Keratinocyte (primary cell): ENCODE results near the gene ANAPC10. TPM values are rescaled to one million over a fixed set of nuclear protein-coding genes. Genes with fewer than 3 reads are reported as not detected.

Experiments used
- DNase-seq: peaks from one replicate; pipeline ENCODE4 v3.0.0-alpha.2; 2011; ENCODE audit warnings: low read depth, missing footprints, low spot score
- FAIRE-seq: peaks from 2 replicates; lab custom pipeline; 2011; peaks lifted over from hg19 to GRCh38; lab: Jason Lieb, UNC
- H2AFZ ChIP-seq: 2 replicates; pipeline ENCODE4 v1.6.0; 2012; ENCODE audit warnings: low read length, control low read depth, inconsistent platforms; ENCODE audit not compliant: control insufficient read depth
- H3K27ac ChIP-seq: 2 replicates; pipeline ENCODE4 v1.5.1; 2011; ENCODE audit warnings: low read length; ENCODE audit not compliant: control insufficient read depth, insufficient read depth
- H3K27me3 ChIP-seq: 3 replicates; pipeline ENCODE4 v1.6.0; 2011; ENCODE audit warnings: low read length; ENCODE audit not compliant: control insufficient read depth, insufficient read depth; ENCODE audit errors: extremely low read depth
- H3K36me3 ChIP-seq, 2 experiments: 2 replicates in 1 of 2; 3 replicates in 1 of 2; pipeline ENCODE4 v1.5.1; 2011; ENCODE audit warnings: low read length in 2 of 2, mild to moderate bottlenecking in 1 of 2; ENCODE audit not compliant: control insufficient read depth in 2 of 2, insufficient read depth in 2 of 2; ENCODE audit errors: extremely low read depth in 1 of 2
- H3K4me1 ChIP-seq: 3 replicates; pipeline ENCODE4 v1.5.1; 2011; ENCODE audit warnings: low read length; ENCODE audit not compliant: control insufficient read depth, insufficient read depth; ENCODE audit errors: extremely low read depth
- H3K4me2 ChIP-seq: 3 replicates; pipeline ENCODE4 v1.6.0; 2011; ENCODE audit warnings: low read depth, low read length; ENCODE audit not compliant: control insufficient read depth, insufficient read depth; ENCODE audit errors: extremely low read depth
- H3K4me3 ChIP-seq, 3 experiments: fragments of 200-600 bp in 1 of 3; sonication (generic) in 1 of 3; 2 replicates in 2 of 3; 3 replicates in 1 of 3; pipeline ENCODE4 v1.5.1; 2011 to 2016; ENCODE audit warnings: low read length in 3 of 3, mild to moderate bottlenecking in 3 of 3, control low read depth in 2 of 3, inconsistent platforms in 1 of 3, low read depth in 1 of 3, mixed read lengths in 1 of 3, mixed run types in 1 of 3, moderate library complexity in 1 of 3; ENCODE audit not compliant: control insufficient read depth in 2 of 3, insufficient read depth in 2 of 3; ENCODE audit errors: extremely low read depth in 1 of 3
- H3K79me2 ChIP-seq: 2 replicates; pipeline ENCODE4 v1.6.0; 2012; ENCODE audit warnings: low read length; ENCODE audit not compliant: control insufficient read depth, insufficient read depth
- H3K9ac ChIP-seq: 3 replicates; pipeline ENCODE4 v1.6.0; 2011; ENCODE audit warnings: low read length; ENCODE audit not compliant: control insufficient read depth, insufficient read depth; ENCODE audit errors: extremely low read depth
- H3K9me1 ChIP-seq: 3 replicates; pipeline ENCODE4 v1.6.0; 2011; ENCODE audit warnings: low read length; ENCODE audit not compliant: control insufficient read depth, insufficient read depth; ENCODE audit errors: extremely low read depth
- H3K9me3 ChIP-seq: 2 replicates; pipeline ENCODE4 v1.5.1; 2012; ENCODE audit warnings: low read depth, low read length; ENCODE audit not compliant: control insufficient read depth
- H4K20me1 ChIP-seq: 3 replicates; pipeline ENCODE4 v1.6.0; 2011; ENCODE audit warnings: low read length; ENCODE audit not compliant: control insufficient read depth, insufficient read depth; ENCODE audit errors: extremely low read depth
- CTCF ChIP-seq, 3 experiments: IDR thresholded peaks in 1 of 3; conservative IDR thresholded peaks in 1 of 3; optimal IDR thresholded peaks in 1 of 3; 2 replicates in 2 of 3; 3 replicates in 1 of 3; pipeline versions ENCODE3 to v1.5.1; 2011; ENCODE audit warnings: low read length in 3 of 3, mild to moderate bottlenecking in 3 of 3, moderate library complexity in 2 of 3, control low read depth in 1 of 3, inconsistent platforms in 1 of 3; ENCODE audit not compliant: insufficient read depth in 2 of 3; ENCODE audit errors: extremely low read depth in 1 of 3
- EZH2 ChIP-seq: IDR thresholded peaks from one replicate; pipeline ENCODE4 v1.6.1; 2012; ENCODE audit warnings: inconsistent platforms, mild to moderate bottlenecking, low read length, moderate library complexity
- dilution Hi-C: fragments of 300-500 bp; cut with MboI; formaldehyde crosslinking; loops from one replicate; pipeline ENCODE4 v1.7.0; 2020; ENCODE audit warnings: low sequenced_read_pairs; ENCODE audit not compliant: extremely low pct_ligation_motif_present
- polyA plus RNA-seq, 5 experiments: library from polyadenylated mRNA; depleted of rRNA in 3 of 5; stranded (reverse) in 3 of 5; stranded (forward) in 1 of 5; unstranded in 1 of 5; fragments of >200 nt; gene quantifications; 1 replicate in 1 of 5; 2 replicates in 3 of 5; 3 replicates in 1 of 5; pipeline versions ENCODE4 v1.2.1 to v1.2.3, GENCODE V29; 2011 to 2012; ENCODE audit warnings: missing spikeins in 2 of 5, low read depth in 1 of 5, low replicate concordance in 1 of 5

ANAPC10 gene
- polyA plus RNA-seq, 1 donor (not counting 4 experiments of a cell fraction or from before 2014, with no cell fraction given): 34.3 TPM

GRCh38 chr4:145047151-145047550 lies 50.8 kb downstream of the ANAPC10 start:
- no peaks in the 10 kb centered on the region for H3K9me1 ChIP-seq
- no peak overlapping the region for H2AFZ ChIP-seq
- H3K79me2 ChIP-seq: peaks cover 4% of the 10 kb centered on the region
- H3K4me3 ChIP-seq: no peak overlapping the region
- no peaks in the 10 kb centered on the region for H3K4me1 ChIP-seq
- dilution Hi-C loops: no loop called here
- no peak for TF ChIP-seq EZH2
- no peak for TF ChIP-seq CTCF (optimal IDR thresholded peaks at IDR 0.05 in 1 of 3, IDR thresholded peaks at IDR 0.05 in 1 of 3, conservative IDR thresholded peaks at IDR 0.05 in 1 of 3; ENCODE audit: extremely low read depth in 1 of 3, insufficient read depth in 2 of 3, low read length in 3 of 3)
- FAIRE-seq (peak; percentile 17), DNase-seq (no peak)
- no peak overlapping the region for H3K9ac ChIP-seq
- H3K36me3 ChIP-seq: no peaks in the 10 kb centered on the region
- no peaks in the 10 kb centered on the region for H3K9me3 ChIP-seq
- no peak overlapping the region for H3K4me2 ChIP-seq
- H3K27me3 ChIP-seq: no peaks in the 10 kb centered on the region
- H4K20me1 ChIP-seq: no peaks in the 10 kb centered on the region
- no peak overlapping the region for H3K27ac ChIP-seq

DNA sequence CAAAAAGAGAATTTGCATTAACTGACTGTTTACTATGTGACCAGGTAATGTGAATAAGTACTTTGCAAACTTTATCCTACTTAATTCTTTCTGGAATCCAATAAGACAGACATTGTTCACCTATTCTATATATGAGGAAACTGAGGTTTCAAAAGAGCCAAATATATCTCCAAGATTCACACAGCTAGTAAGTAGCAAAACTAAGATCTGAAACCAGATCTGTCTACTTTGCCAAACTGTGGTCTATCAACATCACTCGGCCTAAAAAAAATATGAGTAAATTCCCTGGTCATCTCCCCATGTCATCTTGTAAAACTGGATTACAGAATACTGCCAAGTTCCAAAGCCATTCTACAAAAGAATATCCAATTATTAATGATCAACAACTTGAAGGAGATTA lies 52.8 kb downstream of the ANAPC10 start:
- no peak for TF ChIP-seq CTCF (optimal IDR thresholded peaks at IDR 0.05 in 1 of 3, IDR thresholded peaks at IDR 0.05 in 1 of 3, conservative IDR thresholded peaks at IDR 0.05 in 1 of 3; ENCODE audit: extremely low read depth in 1 of 3, insufficient read depth in 2 of 3, low read length in 3 of 3)
- TF ChIP-seq EZH2: no peak
- H3K9me1 ChIP-seq: no peaks in the 10 kb centered on the region
- H2AFZ ChIP-seq: no peak overlapping the region
- H3K4me1 ChIP-seq: no peaks in the 10 kb centered on the region
- H3K79me2 ChIP-seq: peaks cover 4% of the 10 kb centered on the region
- H3K4me2 ChIP-seq: no peak overlapping the region
- no peaks in the 10 kb centered on the region for H4K20me1 ChIP-seq
- no peaks in the 10 kb centered on the region for H3K36me3 ChIP-seq
- no peaks in the 10 kb centered on the region for H3K27me3 ChIP-seq
- FAIRE-seq (no peak), DNase-seq (no peak)
- H3K27ac ChIP-seq: no peak overlapping the region
- no peaks in the 10 kb centered on the region for H3K9me3 ChIP-seq
- no peak overlapping the region for H3K4me3 ChIP-seq
- dilution Hi-C loops: no loop called here
- H3K9ac ChIP-seq: no peak overlapping the region
